ENCODE results near the gene FMN2. TPM values are rescaled to one million over a fixed set of nuclear protein-coding genes. Genes with fewer than 3 reads are reported as not detected.

Gene FMN2
- total and polyA plus RNA-seq, 9 donors = 0.60 to 10.1 (median 2.5) TPM

- TF ChIP-seq CTCF (IDR thresholded peaks at IDR 0.05) (no peak), EP300 (IDR thresholded peaks at IDR 0.05) (no peak), POLR2A (IDR thresholded peaks at IDR 0.05) (no peak)
- 84 to 89% (median 85%) methylated on average over 5 of the region's 5 CpGs for WGBS, 3 donors
- no peak for DNase-seq
- Histone ChIP-seq H3K27ac (no peak overlapping the region), H3K9me3 (no peaks in the 10 kb centered on the region), H3K4me1 (ENCODE audit: insufficient read depth) (no peaks in the 10 kb centered on the region), H3K4me3 (no peak overlapping the region), H3K27me3 (no peaks in the 10 kb centered on the region), H3K36me3 (no peaks in the 10 kb centered on the region)
- intact Hi-C loops (cut with DNase I) = no loop called here
Measured at GRCh38 chr1:240491156-240491555, 399.5 kb downstream of the FMN2 start.

DNA sequence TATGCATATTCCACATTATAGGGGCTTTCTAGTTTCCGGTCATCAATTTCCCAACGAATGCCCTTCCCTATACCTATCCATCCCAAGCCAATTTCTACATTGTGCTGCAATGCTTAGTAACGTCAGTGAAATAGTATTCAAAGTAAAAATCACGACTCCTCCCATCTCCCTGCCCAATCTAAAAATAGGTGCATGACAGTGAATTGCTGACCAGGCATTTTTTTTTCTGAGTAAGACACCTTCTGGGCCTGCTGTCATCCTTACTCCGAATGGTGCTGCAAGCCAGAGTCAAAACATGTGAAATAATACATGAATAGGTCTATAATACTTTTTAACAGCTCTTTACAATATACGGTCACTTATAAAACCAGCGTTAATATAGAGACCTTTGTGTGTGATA lies 400.1 kb downstream of the FMN2 start:
- no peaks in the 10 kb centered on the region for H3K27me3 ChIP-seq
- TF ChIP-seq POLR2A (IDR thresholded peaks at IDR 0.05) = no peak
- no peak for TF ChIP-seq EP300 (IDR thresholded peaks at IDR 0.05)
- no peak for TF ChIP-seq CTCF (IDR thresholded peaks at IDR 0.05)
- H3K4me3 ChIP-seq = no peak overlapping the region
- no peaks in the 10 kb centered on the region for H3K4me1 ChIP-seq (ENCODE audit: insufficient read depth)
- intact Hi-C loops (cut with DNase I) = no loop called here
- 82 to 87% (median 84%) methylated on average over 7 of the region's 7 CpGs for WGBS, 3 donors
- DNase-seq = no peak
- no peak overlapping the region for H3K27ac ChIP-seq
- no peaks in the 10 kb centered on the region for H3K36me3 ChIP-seq
- H3K9me3 ChIP-seq = no peaks in the 10 kb centered on the region

- Histone ChIP-seq H3K4me1 (ENCODE audit: insufficient read depth) (no peaks in the 10 kb centered on the region), H3K9me3 (no peaks in the 10 kb centered on the region), H3K27ac (no peak overlapping the region), H3K27me3 (no peaks in the 10 kb centered on the region), H3K36me3 (no peaks in the 10 kb centered on the region), H3K4me3 (no peak overlapping the region)
- no peak for TF ChIP-seq EP300 (IDR thresholded peaks at IDR 0.05)
- no peak for TF ChIP-seq CTCF (IDR thresholded peaks at IDR 0.05)
- TF ChIP-seq POLR2A (IDR thresholded peaks at IDR 0.05) = no peak
- DNase-seq = peak in 4 of 5 donors; percentile 20 to 67 (median 36)
- intact Hi-C loops (cut with DNase I) = no loop called here
- WGBS, 3 donors = 40 to 65% (median 60%) methylated on average over 52 of the region's 52 CpGs
Measured at GRCh38 chr1:240492832-240493440, 401.3 kb downstream of the FMN2 start.

- no peaks in the 10 kb centered on the region for H3K27me3 ChIP-seq
Measured at GRCh38 chr1:240495601-240496000, 403.9 kb downstream of the FMN2 start.

More at GRCh38 chr1:240495601-240496000, 403.9 kb downstream of the FMN2 start:
- no peak for TF ChIP-seq EP300 (IDR thresholded peaks at IDR 0.05)
- no peak for TF ChIP-seq CTCF (IDR thresholded peaks at IDR 0.05)
- no peak for TF ChIP-seq POLR2A (IDR thresholded peaks at IDR 0.05)
- H3K4me1 ChIP-seq (ENCODE audit: insufficient read depth) = no peaks in the 10 kb centered on the region
- no peaks in the 10 kb centered on the region for H3K9me3 ChIP-seq
- H3K27ac ChIP-seq = no peak overlapping the region
- no peaks in the 10 kb centered on the region for H3K36me3 ChIP-seq
- WGBS, 3 donors = 80 to 84% (median 80%) methylated on average over 4 of the region's 4 CpGs
- intact Hi-C loops (cut with DNase I) = no loop called here
- no peak overlapping the region for H3K4me3 ChIP-seq
- DNase-seq = no peak
